ENCODE data around the gene DAP. TPM values are rescaled to one million over a fixed set of nuclear protein-coding genes. Genes with fewer than 3 reads are reported as not detected.
A peak's percentile ranks its signal among the peaks of the same experiment; 100 is the strongest.
"Not testable (repeated sequence)": the region's sequence is repeated elsewhere in the genome, so short reads cannot be mapped to it uniquely, and the experiment has no call there.

DAP gene
- total and polyA plus RNA-seq, 8 donors, result 68.3 to 183 (median 132) TPM

GRCh38 chr5:10719965-10720364 lies 41.1 kb downstream of the DAP start:
- no peaks in the 10 kb centered on the region for H3K27me3 ChIP-seq
- 31 to 46% methylated on average over 2 of the region's 2 CpGs for WGBS, 2 donors
- H3K27ac ChIP-seq, result peak overlapping the region in 1 of 4 donors; percentile 35
- H3K4me3 ChIP-seq, result no peak overlapping the region
- H3K9me3 ChIP-seq, result no peaks in the 10 kb centered on the region
- peaks cover 0 to 4% (median 0%) of the 10 kb centered on the region in 3 donors for H3K36me3 ChIP-seq
- peaks cover 10 to 23% (median 17%) of the 10 kb centered on the region in 3 donors for H3K4me1 ChIP-seq
- FAIRE-seq (no peak), ATAC-seq (peak; percentile 16 to 49 (median 24)), DNase-seq (peak in 1 of 6 donors; percentile 66)
- intact Hi-C loops (cut with DNase I), result no loop called here
- no peak for TF ChIP-seq CTCF (IDR thresholded peaks at IDR 0.05)

- WGBS, 2 donors, result 33 to 55% methylated on average over 1 of the region's 1 CpG
- H3K36me3 ChIP-seq; FAIRE-seq; H3K9me3 ChIP-seq; ATAC-seq; H3K4me3 ChIP-seq; H3K27me3 ChIP-seq; H3K27ac ChIP-seq; DNase-seq; intact Hi-C loops (cut with DNase I): not testable (repeated sequence)
- H3K4me1 ChIP-seq, result peaks cover 2 to 11% (median 5%) of the 10 kb centered on the region in 3 donors
These were observed 42.4 kb downstream of the DAP start for GRCh38 chr5:10718617-10719016.

GRCh38 chr5:10716825-10717224 lies 44.2 kb downstream of the DAP start:
- FAIRE-seq; H3K9me3 ChIP-seq; intact Hi-C loops (cut with DNase I); H3K27me3 ChIP-seq; H3K4me3 ChIP-seq; H3K27ac ChIP-seq; H3K36me3 ChIP-seq; ATAC-seq; DNase-seq: not testable (repeated sequence)
- 96 to 99% methylated on average over 3 of the region's 3 CpGs for WGBS, 2 donors
- H3K4me1 ChIP-seq, result peaks cover 0 to 11% (median 0%) of the 10 kb centered on the region in 3 donors

GRCh38 chr5:10715605-10716290 lies 45.3 kb downstream of the DAP start:
- Histone ChIP-seq H3K27ac (peak overlapping the region in 3 of 4 donors; percentile 17 to 27 (median 19)), H3K36me3 (no peaks in the 10 kb centered on the region), H3K9me3 (no peaks in the 10 kb centered on the region), H3K4me1 (peaks cover 7 to 22% (median 9%) of the 10 kb centered on the region in 3 donors), H3K4me3 (no peak overlapping the region), H3K27me3 (no peaks in the 10 kb centered on the region)
- ATAC-seq, result peak in 2 of 4 donors; percentile 39 to 53
- no peak for FAIRE-seq
- intact Hi-C loops (cut with DNase I), result no loop called here
- 59 to 66% methylated on average over 9 of the region's 9 CpGs for WGBS, 2 donors
- no peak for TF ChIP-seq CTCF (IDR thresholded peaks at IDR 0.05)
- DNase-seq, result no peak

GRCh38 chr5:10712574-10713366 lies 48.3 kb downstream of the DAP start:
- 79 to 88% methylated on average over 8 of the region's 8 CpGs for WGBS, 2 donors
- H3K27me3 ChIP-seq, result no peaks in the 10 kb centered on the region
- no peak for FAIRE-seq
- intact Hi-C loops (cut with DNase I), result no loop called here
- ATAC-seq, result no peak
- no peak overlapping the region for H3K4me3 ChIP-seq
- H3K4me1 ChIP-seq, result peaks cover 13 to 28% (median 22%) of the 10 kb centered on the region in 3 donors
- no peaks in the 10 kb centered on the region for H3K9me3 ChIP-seq
- no peak for DNase-seq
- H3K27ac ChIP-seq, result peak overlapping the region in 1 of 4 donors; percentile 12
- peaks cover 0 to 8% (median 0%) of the 10 kb centered on the region in 3 donors for H3K36me3 ChIP-seq
- TF ChIP-seq CTCF (IDR thresholded peaks at IDR 0.05), result no peak

Data from pancreas (tissue), 10 donors.